ENCODE data around the gene LARP6. TPM values are rescaled to one million over a fixed set of nuclear protein-coding genes. Genes with fewer than 3 reads are reported as not detected.

The LARP6 gene
- total RNA-seq, 1 experiment from 2014 or later, result 66.3 TPM

DNA sequence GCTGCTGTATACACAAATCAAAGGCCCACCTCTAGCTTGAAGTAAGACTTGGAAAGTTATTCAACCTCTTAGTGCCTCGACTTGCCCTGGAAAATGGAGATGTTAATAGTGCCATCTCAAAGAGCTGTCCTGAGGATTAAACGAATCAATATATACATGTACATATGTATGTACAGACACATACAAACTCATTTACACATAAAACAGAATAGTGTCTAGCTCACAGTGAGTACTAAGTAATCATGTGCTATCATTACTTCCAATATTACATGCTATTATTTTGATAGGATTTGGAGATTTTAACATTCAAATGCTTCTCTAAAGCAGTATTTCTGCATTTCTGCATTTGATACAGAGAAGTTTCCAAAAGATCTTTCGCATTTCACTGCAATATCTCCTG, 20.5 kb downstream of the LARP6 start:
- no peak overlapping the region for H3K4me3 ChIP-seq (ENCODE audit: low read depth in 2 of 2, low read length in 2 of 2)
- POLR2A ChIA-PET, result no interaction called here
- peaks cover 11% of the 10 kb centered on the region for H3K4me1 ChIP-seq (ENCODE audit: control insufficient read depth, insufficient read depth, low read length)
- peak overlapping the region; percentile 62; the same call in 1 of the 2 replicates for H3K27ac ChIP-seq (ENCODE audit: low read length)
- H3K9me3 ChIP-seq (ENCODE audit: control insufficient read depth, insufficient read depth, low read depth, low read length), result no peaks in the 10 kb centered on the region
- no TSS peak for BruUV-seq (replicated peaks)
- TF ChIP-seq POLR2AphosphoS5 (IDR thresholded peaks at IDR 0.05; ENCODE audit: low read depth, low read length) (no peak), SIN3A (IDR thresholded peaks at IDR 0.05; ENCODE audit: borderline replicate concordance, insufficient read depth, low read depth, low read length) (no peak), TCF7L2 (IDR thresholded peaks at IDR 0.05; ENCODE audit: low read depth, low read length) (no peak)
- TF ChIP-seq, protein P1, sequence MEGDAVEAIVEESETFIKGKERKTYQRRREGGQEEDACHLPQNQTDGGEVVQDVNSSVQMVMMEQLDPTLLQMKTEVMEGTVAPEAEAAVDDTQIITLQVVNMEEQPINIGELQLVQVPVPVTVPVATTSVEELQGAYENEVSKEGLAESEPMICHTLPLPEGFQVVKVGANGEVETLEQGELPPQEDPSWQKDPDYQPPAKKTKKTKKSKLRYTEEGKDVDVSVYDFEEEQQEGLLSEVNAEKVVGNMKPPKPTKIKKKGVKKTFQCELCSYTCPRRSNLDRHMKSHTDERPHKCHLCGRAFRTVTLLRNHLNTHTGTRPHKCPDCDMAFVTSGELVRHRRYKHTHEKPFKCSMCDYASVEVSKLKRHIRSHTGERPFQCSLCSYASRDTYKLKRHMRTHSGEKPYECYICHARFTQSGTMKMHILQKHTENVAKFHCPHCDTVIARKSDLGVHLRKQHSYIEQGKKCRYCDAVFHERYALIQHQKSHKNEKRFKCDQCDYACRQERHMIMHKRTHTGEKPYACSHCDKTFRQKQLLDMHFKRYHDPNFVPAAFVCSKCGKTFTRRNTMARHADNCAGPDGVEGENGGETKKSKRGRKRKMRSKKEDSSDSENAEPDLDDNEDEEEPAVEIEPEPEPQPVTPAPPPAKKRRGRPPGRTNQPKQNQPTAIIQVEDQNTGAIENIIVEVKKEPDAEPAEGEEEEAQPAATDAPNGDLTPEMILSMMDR (IDR thresholded peaks at IDR 0.05), result no peak
- TF ChIP-seq, protein P2, sequence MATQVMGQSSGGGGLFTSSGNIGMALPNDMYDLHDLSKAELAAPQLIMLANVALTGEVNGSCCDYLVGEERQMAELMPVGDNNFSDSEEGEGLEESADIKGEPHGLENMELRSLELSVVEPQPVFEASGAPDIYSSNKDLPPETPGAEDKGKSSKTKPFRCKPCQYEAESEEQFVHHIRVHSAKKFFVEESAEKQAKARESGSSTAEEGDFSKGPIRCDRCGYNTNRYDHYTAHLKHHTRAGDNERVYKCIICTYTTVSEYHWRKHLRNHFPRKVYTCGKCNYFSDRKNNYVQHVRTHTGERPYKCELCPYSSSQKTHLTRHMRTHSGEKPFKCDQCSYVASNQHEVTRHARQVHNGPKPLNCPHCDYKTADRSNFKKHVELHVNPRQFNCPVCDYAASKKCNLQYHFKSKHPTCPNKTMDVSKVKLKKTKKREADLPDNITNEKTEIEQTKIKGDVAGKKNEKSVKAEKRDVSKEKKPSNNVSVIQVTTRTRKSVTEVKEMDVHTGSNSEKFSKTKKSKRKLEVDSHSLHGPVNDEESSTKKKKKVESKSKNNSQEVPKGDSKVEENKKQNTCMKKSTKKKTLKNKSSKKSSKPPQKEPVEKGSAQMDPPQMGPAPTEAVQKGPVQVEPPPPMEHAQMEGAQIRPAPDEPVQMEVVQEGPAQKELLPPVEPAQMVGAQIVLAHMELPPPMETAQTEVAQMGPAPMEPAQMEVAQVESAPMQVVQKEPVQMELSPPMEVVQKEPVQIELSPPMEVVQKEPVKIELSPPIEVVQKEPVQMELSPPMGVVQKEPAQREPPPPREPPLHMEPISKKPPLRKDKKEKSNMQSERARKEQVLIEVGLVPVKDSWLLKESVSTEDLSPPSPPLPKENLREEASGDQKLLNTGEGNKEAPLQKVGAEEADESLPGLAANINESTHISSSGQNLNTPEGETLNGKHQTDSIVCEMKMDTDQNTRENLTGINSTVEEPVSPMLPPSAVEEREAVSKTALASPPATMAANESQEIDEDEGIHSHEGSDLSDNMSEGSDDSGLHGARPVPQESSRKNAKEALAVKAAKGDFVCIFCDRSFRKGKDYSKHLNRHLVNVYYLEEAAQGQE (IDR thresholded peaks at IDR 0.05; ENCODE audit: insufficient read depth in 1 of 2, low read depth in 2 of 2, low read length in 1 of 2), result no peak
- in situ Hi-C loops (cut with HindIII; ENCODE audit: low pct_unique_long_range_greater_than_20kb, low sequenced_read_pairs) (no loop called here), intact Hi-C loops (cut with micrococcal nuclease; ENCODE audit: unreplicated experiment) (no loop called here)
- no peaks in the 10 kb centered on the region for H3K27me3 ChIP-seq (ENCODE audit: control insufficient read depth, insufficient read depth, low read length)
- no peak for ATAC-seq
- no peak for DNase-seq (ENCODE audit: low read depth, low spot score)
- CTCF ChIA-PET, result interaction anchor here (0.7 kb wide), 1 partner anchor 207 kb away, joined by 6 read pairs; no protein-coding TSS in a partner anchor
- H3K36me3 ChIP-seq (ENCODE audit: control insufficient read depth, insufficient read depth, low read length), result no peaks in the 10 kb centered on the region; the same call in 1 of the 2 replicates

DNA sequence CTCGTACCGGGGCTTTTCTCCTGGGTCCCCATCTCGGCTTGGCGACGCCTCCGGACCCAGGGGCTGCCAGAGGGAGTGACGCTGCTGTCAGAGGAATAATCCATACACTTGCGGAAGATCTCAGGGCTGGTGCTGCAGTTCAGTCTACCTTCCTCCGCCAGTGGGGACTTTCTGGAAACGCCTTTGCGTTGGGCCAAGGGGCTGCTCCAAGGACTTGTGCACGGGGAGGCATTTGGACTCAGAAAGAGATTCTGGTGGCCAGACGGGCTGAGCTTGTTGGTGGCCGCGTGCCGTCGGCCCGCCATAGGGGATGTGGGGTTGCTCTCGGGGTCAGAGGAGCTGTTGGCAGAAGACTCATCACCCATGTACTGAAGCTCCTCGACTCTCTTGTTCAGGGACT, 21.8 kb downstream of the LARP6 start:
- no TSS peak for BruUV-seq (replicated peaks)
- H3K4me3 ChIP-seq (ENCODE audit: low read depth in 2 of 2, low read length in 2 of 2), result no peak overlapping the region
- H3K27ac ChIP-seq (ENCODE audit: low read length), result no peak overlapping the region
- H3K36me3 ChIP-seq (ENCODE audit: control insufficient read depth, insufficient read depth, low read length), result no peaks in the 10 kb centered on the region; the same call in 1 of the 2 replicates
- peaks cover 11% of the 10 kb centered on the region for H3K4me1 ChIP-seq (ENCODE audit: control insufficient read depth, insufficient read depth, low read length)
- in situ Hi-C loops (cut with HindIII; ENCODE audit: low pct_unique_long_range_greater_than_20kb, low sequenced_read_pairs) (no loop called here), intact Hi-C loops (cut with micrococcal nuclease; ENCODE audit: unreplicated experiment) (no loop called here)
- no peaks in the 10 kb centered on the region for H3K27me3 ChIP-seq (ENCODE audit: control insufficient read depth, insufficient read depth, low read length)
- POLR2A ChIA-PET, result no interaction called here
- ATAC-seq (no peak), DNase-seq (ENCODE audit: low read depth, low spot score) (no peak)
- no peak for TF ChIP-seq TCF7L2 (IDR thresholded peaks at IDR 0.05; ENCODE audit: low read depth, low read length)
- CTCF ChIA-PET, result interaction anchor here (0.5 kb wide), 1 partner anchor 71 kb away, joined by 4 read pairs; no protein-coding TSS in a partner anchor
- H3K9me3 ChIP-seq (ENCODE audit: control insufficient read depth, insufficient read depth, low read depth, low read length), result no peaks in the 10 kb centered on the region

DNA sequence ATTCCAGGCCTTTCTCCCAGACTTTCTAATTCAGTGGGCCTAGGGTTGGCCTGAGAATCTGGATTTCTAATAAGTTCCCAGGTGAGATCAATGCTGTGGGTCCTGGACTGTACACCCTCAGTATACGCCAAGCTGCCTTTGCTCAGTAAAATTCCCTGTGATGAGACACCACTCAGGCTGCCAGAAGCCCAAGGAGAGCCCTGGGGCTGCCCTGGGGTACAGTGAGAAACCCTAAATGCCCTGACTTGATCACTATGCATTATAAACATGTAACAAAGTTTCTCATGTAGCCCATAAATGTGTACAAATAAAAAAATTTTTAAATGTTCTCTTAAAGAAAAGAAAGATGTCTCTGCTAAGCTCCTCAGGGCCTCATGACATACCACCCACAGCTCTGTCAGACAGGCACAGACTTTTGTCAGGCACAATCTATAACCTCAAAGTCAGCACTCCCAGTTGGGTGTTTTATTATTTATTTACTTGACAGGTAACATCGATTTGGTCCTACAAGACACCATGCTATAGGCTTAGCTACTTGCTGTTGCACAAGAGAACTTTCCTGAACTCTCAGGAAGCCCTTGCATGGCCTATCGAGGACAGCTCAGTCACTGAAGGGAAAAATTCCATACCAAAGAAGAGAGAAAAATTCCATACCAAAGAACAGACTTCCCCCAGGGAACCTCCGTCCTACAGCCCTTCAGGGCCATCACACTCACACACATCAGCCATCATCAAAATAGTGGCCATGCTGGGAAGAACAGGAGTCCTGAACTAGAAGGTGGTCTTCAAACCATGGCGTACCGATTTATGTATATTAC, 22.7 kb downstream of the LARP6 start:
- ChIA-PET CTCF (interaction anchor here (0.6 kb wide), 1 partner anchor 912 kb away, joined by 4 read pairs; no protein-coding TSS in a partner anchor), POLR2A (interaction anchor here (0.8 kb wide), 1 partner anchor 44 kb away, joined by 3 read pairs; no protein-coding TSS in a partner anchor)
- BruUV-seq (replicated peaks), result no TSS peak
- intact Hi-C loops (cut with micrococcal nuclease; ENCODE audit: unreplicated experiment), result no loop called here
- H3K9me3 ChIP-seq (ENCODE audit: control insufficient read depth, insufficient read depth, low read depth, low read length), result no peaks in the 10 kb centered on the region
- in situ Hi-C loops (cut with HindIII; ENCODE audit: low pct_unique_long_range_greater_than_20kb, low sequenced_read_pairs), result no loop called here
- H3K36me3 ChIP-seq (ENCODE audit: control insufficient read depth, insufficient read depth, low read length), result no peaks in the 10 kb centered on the region; the same call in 1 of the 2 replicates
- ATAC-seq, result no peak
- no peaks in the 10 kb centered on the region for H3K27me3 ChIP-seq (ENCODE audit: control insufficient read depth, insufficient read depth, low read length)
- peaks cover 16% of the 10 kb centered on the region for H3K4me1 ChIP-seq (ENCODE audit: control insufficient read depth, insufficient read depth, low read length)
- TF ChIP-seq, protein P2 (IDR thresholded peaks at IDR 0.05; ENCODE audit: insufficient read depth in 1 of 2, low read depth in 2 of 2, low read length in 1 of 2), result no peak
- TF ChIP-seq POLR2AphosphoS5 (IDR thresholded peaks at IDR 0.05; ENCODE audit: low read depth, low read length) (no peak), TCF7L2 (IDR thresholded peaks at IDR 0.05; ENCODE audit: low read depth, low read length) (no peak), SIN3A (IDR thresholded peaks at IDR 0.05; ENCODE audit: borderline replicate concordance, insufficient read depth, low read depth, low read length) (no peak)
- TF ChIP-seq, protein P1 (IDR thresholded peaks at IDR 0.05), result no peak
- no peak for DNase-seq (ENCODE audit: low read depth, low spot score)
- no peak overlapping the region for H3K4me3 ChIP-seq (ENCODE audit: low read depth in 2 of 2, low read length in 2 of 2)
- H3K27ac ChIP-seq (ENCODE audit: low read length), result no peak overlapping the region
